ENCODE measurements around the gene ATP5ME.
"Not testable (repeated sequence)": the region's sequence is repeated elsewhere in the genome, so short reads cannot be mapped to it uniquely, and the experiment has no call there.

ATP5ME gene

GRCh38 chr4:706834-707598 lies 32.9 kb upstream of the ATP5ME start:
- Histone ChIP-seq H3K27me3 (ENCODE audit: low read length) (no peaks in the 10 kb centered on the region), H3K79me2 (ENCODE audit: insufficient read depth, low read length) (peaks cover 60% of the 10 kb centered on the region), H3K36me3 (ENCODE audit: low read length) (no peaks in the 10 kb centered on the region), H3F3A (ENCODE audit: insufficient read depth) (peaks cover 6% of the 10 kb centered on the region; the same call in 1 of the 2 replicates), H4K20me1 (ENCODE audit: low read depth, low read length) (no peaks in the 10 kb centered on the region; the same call in 1 of the 2 replicates), H3K9ac (ENCODE audit: low read length) (peak overlapping the region; percentile 97), H2AFZ (ENCODE audit: low read depth, low read length, severe bottlenecking) (no peak overlapping the region), H3K4me3 (ENCODE audit: insufficient read depth, low read length, poor library complexity, severe bottlenecking) (peak overlapping the region; percentile 29), H3K27ac (ENCODE audit: low read depth, low read length) (no peak overlapping the region), H3K9me2 (replicated peaks; ENCODE audit: insufficient read depth, low read length) (no peaks in the 10 kb centered on the region), H3K9me3 (ENCODE audit: insufficient read depth, low read length) (no peaks in the 10 kb centered on the region), H3K4me2 (ENCODE audit: low read depth, low read length, poor library complexity, severe bottlenecking) (peak overlapping the region; percentile 71)
- TF ChIP-seq EZH2phosphoT487 (conservative IDR thresholded peaks at IDR 0.05; ENCODE audit: low read length), result no peak
- no peak for TF ChIP-seq CTCF (IDR thresholded peaks at IDR 0.05; ENCODE audit: insufficient read depth, low read length, poor library complexity, severe bottlenecking)

GRCh38 chr4:706083-706633 lies 32.1 kb upstream of the ATP5ME start:
- not testable (repeated sequence) for H4K20me1 ChIP-seq (ENCODE audit: low read depth, low read length); H3K36me3 ChIP-seq (ENCODE audit: low read length); H3F3A ChIP-seq (ENCODE audit: insufficient read depth); H3K9me3 ChIP-seq (ENCODE audit: insufficient read depth, low read length); H3K27me3 ChIP-seq (ENCODE audit: low read length); H3K9me2 ChIP-seq (replicated peaks; ENCODE audit: insufficient read depth, low read length)
- peak overlapping the region; percentile 79 for H3K4me3 ChIP-seq (ENCODE audit: insufficient read depth, low read length, poor library complexity, severe bottlenecking)
- H2AFZ ChIP-seq (ENCODE audit: low read depth, low read length, severe bottlenecking), result peak overlapping the region; percentile 72
- peaks cover 53% of the 10 kb centered on the region for H3K79me2 ChIP-seq (ENCODE audit: insufficient read depth, low read length)
- peak overlapping the region; percentile 97 for H3K9ac ChIP-seq (ENCODE audit: low read length)
- peak overlapping the region; percentile 71 for H3K27ac ChIP-seq (ENCODE audit: low read depth, low read length)
- H3K4me2 ChIP-seq (ENCODE audit: low read depth, low read length, poor library complexity, severe bottlenecking), result peak overlapping the region; percentile 71

- H3K9ac ChIP-seq (ENCODE audit: low read length), result peak within 1 kb of the TSS; percentile 97
- no peaks in the 10 kb centered on the region for H3K9me3 ChIP-seq (ENCODE audit: insufficient read depth, low read length)
- H3K36me3 ChIP-seq (ENCODE audit: low read length), result no peaks in the 10 kb centered on the region
- no peaks in the 10 kb centered on the region for H3K9me2 ChIP-seq (replicated peaks; ENCODE audit: insufficient read depth, low read length)
- peak within 1 kb of the TSS; percentile 79 for H3K4me3 ChIP-seq (ENCODE audit: insufficient read depth, low read length, poor library complexity, severe bottlenecking)
- H3K27me3 ChIP-seq (ENCODE audit: low read length), result no peaks in the 10 kb centered on the region
- H2AFZ ChIP-seq (ENCODE audit: low read depth, low read length, severe bottlenecking), result peak within 1 kb of the TSS; percentile 75
- no peak for TF ChIP-seq EZH2phosphoT487 (conservative IDR thresholded peaks at IDR 0.05; ENCODE audit: low read length)
- TF ChIP-seq CTCF (IDR thresholded peaks at IDR 0.05; ENCODE audit: insufficient read depth, low read length, poor library complexity, severe bottlenecking), result no peak
- H3F3A ChIP-seq (ENCODE audit: insufficient read depth), result peaks cover 12% of the 10 kb centered on the region; the same call in 1 of the 2 replicates
- H3K27ac ChIP-seq (ENCODE audit: low read depth, low read length), result peak within 1 kb of the TSS; percentile 71
- peaks cover 46% of the 10 kb centered on the region for H3K79me2 ChIP-seq (ENCODE audit: insufficient read depth, low read length)
- no peaks in the 10 kb centered on the region; the same call in 1 of the 2 replicates for H4K20me1 ChIP-seq (ENCODE audit: low read depth, low read length)
- H3K4me2 ChIP-seq (ENCODE audit: low read depth, low read length, poor library complexity, severe bottlenecking), result peak within 1 kb of the TSS; percentile 71
These were observed 31.4 kb upstream of the ATP5ME start, which contains the start of gene PCGF3 for GRCh38 chr4:705278-706082. Gene PCGF3, plus strand, starts transcription at chr4:705832. Its CDS starts 27,849 bp downstream, at chr4:733681.

Measured in SU-DHL-6 (cell line).